Sigmoid colon (tissue), 4 donors: ENCODE results near the gene EHBP1L1.

Experiments used
- CTCF ChIP-seq, 4 experiments: fragments of 450-650 bp in 3 of 4; fragments of 200-600 bp in 1 of 4; IDR thresholded peaks; one replicate each; pipeline ENCODE4 v1.5.1; 2016 to 2019; ENCODE audit warnings: antibody characterized with exemption in 4 of 4, mild to moderate bottlenecking in 3 of 4, moderate library complexity in 2 of 4
- EP300 ChIP-seq, 4 donors: sonication (generic); formaldehyde crosslinking; IDR thresholded peaks; one replicate each; pipeline ENCODE4 v1.6.1; 2017; ENCODE audit warnings: antibody characterized with exemption in 4 of 4
- POLR2A ChIP-seq, 2 donors: fragments of 450-650 bp; IDR thresholded peaks; one replicate each; pipeline ENCODE4 v1.6.1; 2016; ENCODE audit warnings: antibody characterized with exemption in 2 of 2, mild to moderate bottlenecking in 2 of 2, moderate library complexity in 2 of 2
- POLR2AphosphoS5 ChIP-seq, 4 donors: sonication (generic); formaldehyde crosslinking; IDR thresholded peaks; one replicate each; pipeline ENCODE4 v1.6.1; 2017; ENCODE audit warnings: antibody characterized with exemption in 4 of 4

GRCh38 chr11:65637794-65638419 is 62.1 kb downstream of the EHBP1L1 start, which contains the start of gene SIPA1:
- TF ChIP-seq CTCF (IDR thresholded peaks at IDR 0.05) (no peak), POLR2AphosphoS5 (IDR thresholded peaks at IDR 0.05) (peak; percentile 38 to 81 (median 66)), POLR2A (IDR thresholded peaks at IDR 0.05) (peak in 1 of 2 donors; percentile 43), EP300 (IDR thresholded peaks at IDR 0.05) (no peak)
